ENCODE results near the gene ENOX1. TPM values are rescaled to one million over a fixed set of nuclear protein-coding genes. Genes with fewer than 3 reads are reported as not detected.

The ENOX1 gene
- total and polyA plus RNA-seq, 9 of the 15 experiments (the other 6 are each of a cell fraction or from before 2014, with no cell fraction given): not detected

GRCh38 chr13:43573361-43573740 lies 213.4 kb downstream of the ENOX1 start (continued):
- TF ChIP-seq, protein P1, sequence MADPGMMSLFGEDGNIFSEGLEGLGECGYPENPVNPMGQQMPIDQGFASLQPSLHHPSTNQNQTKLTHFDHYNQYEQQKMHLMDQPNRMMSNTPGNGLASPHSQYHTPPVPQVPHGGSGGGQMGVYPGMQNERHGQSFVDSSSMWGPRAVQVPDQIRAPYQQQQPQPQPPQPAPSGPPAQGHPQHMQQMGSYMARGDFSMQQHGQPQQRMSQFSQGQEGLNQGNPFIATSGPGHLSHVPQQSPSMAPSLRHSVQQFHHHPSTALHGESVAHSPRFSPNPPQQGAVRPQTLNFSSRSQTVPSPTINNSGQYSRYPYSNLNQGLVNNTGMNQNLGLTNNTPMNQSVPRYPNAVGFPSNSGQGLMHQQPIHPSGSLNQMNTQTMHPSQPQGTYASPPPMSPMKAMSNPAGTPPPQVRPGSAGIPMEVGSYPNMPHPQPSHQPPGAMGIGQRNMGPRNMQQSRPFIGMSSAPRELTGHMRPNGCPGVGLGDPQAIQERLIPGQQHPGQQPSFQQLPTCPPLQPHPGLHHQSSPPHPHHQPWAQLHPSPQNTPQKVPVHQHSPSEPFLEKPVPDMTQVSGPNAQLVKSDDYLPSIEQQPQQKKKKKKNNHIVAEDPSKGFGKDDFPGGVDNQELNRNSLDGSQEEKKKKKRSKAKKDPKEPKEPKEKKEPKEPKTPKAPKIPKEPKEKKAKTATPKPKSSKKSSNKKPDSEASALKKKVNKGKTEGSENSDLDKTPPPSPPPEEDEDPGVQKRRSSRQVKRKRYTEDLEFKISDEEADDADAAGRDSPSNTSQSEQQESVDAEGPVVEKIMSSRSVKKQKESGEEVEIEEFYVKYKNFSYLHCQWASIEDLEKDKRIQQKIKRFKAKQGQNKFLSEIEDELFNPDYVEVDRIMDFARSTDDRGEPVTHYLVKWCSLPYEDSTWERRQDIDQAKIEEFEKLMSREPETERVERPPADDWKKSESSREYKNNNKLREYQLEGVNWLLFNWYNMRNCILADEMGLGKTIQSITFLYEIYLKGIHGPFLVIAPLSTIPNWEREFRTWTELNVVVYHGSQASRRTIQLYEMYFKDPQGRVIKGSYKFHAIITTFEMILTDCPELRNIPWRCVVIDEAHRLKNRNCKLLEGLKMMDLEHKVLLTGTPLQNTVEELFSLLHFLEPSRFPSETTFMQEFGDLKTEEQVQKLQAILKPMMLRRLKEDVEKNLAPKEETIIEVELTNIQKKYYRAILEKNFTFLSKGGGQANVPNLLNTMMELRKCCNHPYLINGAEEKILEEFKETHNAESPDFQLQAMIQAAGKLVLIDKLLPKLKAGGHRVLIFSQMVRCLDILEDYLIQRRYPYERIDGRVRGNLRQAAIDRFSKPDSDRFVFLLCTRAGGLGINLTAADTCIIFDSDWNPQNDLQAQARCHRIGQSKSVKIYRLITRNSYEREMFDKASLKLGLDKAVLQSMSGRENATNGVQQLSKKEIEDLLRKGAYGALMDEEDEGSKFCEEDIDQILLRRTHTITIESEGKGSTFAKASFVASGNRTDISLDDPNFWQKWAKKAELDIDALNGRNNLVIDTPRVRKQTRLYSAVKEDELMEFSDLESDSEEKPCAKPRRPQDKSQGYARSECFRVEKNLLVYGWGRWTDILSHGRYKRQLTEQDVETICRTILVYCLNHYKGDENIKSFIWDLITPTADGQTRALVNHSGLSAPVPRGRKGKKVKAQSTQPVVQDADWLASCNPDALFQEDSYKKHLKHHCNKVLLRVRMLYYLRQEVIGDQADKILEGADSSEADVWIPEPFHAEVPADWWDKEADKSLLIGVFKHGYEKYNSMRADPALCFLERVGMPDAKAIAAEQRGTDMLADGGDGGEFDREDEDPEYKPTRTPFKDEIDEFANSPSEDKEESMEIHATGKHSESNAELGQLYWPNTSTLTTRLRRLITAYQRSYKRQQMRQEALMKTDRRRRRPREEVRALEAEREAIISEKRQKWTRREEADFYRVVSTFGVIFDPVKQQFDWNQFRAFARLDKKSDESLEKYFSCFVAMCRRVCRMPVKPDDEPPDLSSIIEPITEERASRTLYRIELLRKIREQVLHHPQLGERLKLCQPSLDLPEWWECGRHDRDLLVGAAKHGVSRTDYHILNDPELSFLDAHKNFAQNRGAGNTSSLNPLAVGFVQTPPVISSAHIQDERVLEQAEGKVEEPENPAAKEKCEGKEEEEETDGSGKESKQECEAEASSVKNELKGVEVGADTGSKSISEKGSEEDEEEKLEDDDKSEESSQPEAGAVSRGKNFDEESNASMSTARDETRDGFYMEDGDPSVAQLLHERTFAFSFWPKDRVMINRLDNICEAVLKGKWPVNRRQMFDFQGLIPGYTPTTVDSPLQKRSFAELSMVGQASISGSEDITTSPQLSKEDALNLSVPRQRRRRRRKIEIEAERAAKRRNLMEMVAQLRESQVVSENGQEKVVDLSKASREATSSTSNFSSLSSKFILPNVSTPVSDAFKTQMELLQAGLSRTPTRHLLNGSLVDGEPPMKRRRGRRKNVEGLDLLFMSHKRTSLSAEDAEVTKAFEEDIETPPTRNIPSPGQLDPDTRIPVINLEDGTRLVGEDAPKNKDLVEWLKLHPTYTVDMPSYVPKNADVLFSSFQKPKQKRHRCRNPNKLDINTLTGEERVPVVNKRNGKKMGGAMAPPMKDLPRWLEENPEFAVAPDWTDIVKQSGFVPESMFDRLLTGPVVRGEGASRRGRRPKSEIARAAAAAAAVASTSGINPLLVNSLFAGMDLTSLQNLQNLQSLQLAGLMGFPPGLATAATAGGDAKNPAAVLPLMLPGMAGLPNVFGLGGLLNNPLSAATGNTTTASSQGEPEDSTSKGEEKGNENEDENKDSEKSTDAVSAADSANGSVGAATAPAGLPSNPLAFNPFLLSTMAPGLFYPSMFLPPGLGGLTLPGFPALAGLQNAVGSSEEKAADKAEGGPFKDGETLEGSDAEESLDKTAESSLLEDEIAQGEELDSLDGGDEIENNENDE (IDR thresholded peaks at IDR 0.05; ENCODE audit: low read depth, low read length): no peak
